Left lung (tissue), 10 donors: ENCODE results near the gene GUK1. TPM values are rescaled to one million over a fixed set of nuclear protein-coding genes. Genes with fewer than 3 reads are reported as not detected.

Experiments
- ATAC-seq: fragments of 200-7000 bp; cut with Tn5 transposase; one replicate; pipeline ENCODE4 v1.9.1; 2020; ENCODE audit warnings: moderate library complexity
- DNase-seq, 4 donors: peaks; one replicate each; pipeline ENCODE4 v3.0.0-alpha.2; 2013 to 2020
- H3K27ac ChIP-seq, 2 donors: fragments of 200-600 bp; sonication (generic) in 1 of 2; one replicate each; pipeline versions ENCODE4 v1.5.0 to v1.8.0; 2020 to 2021
- H3K27me3 ChIP-seq, 2 donors: fragments of 200-600 bp; sonication (generic) in 1 of 2; one replicate each; pipeline versions ENCODE4 v1.5.0 to v1.8.0; 2020 to 2021
- H3K36me3 ChIP-seq, 2 donors: fragments of 200-600 bp; sonication (generic) in 1 of 2; one replicate each; pipeline versions ENCODE4 v1.5.0 to v1.8.0; 2020 to 2021
- H3K4me1 ChIP-seq, 2 donors: fragments of 200-600 bp; one replicate each; pipeline ENCODE4 v1.8.0; 2021
- H3K4me3 ChIP-seq, 2 donors: fragments of 200-600 bp; sonication (generic) in 1 of 2; one replicate each; pipeline versions ENCODE4 v1.5.0 to v1.8.0; 2020 to 2021; ENCODE audit warnings: mild to moderate bottlenecking in 1 of 2
- H3K9me3 ChIP-seq, 2 donors: fragments of 200-600 bp; sonication (generic) in 1 of 2; one replicate each; pipeline versions ENCODE4 v1.5.0 to v1.8.0; 2020 to 2021
- intact Hi-C, 2 donors: fragments of 100-400 bp; cut with DNase I; formaldehyde crosslinking; loops; one replicate each; pipeline versions ENCODE4 v1.11.2 to v1.14.2; 2022
- polyA plus RNA-seq, 6 donors: library from polyadenylated mRNA; unstranded; fragments of 120-200 nt; gene quantifications; one replicate each; pipeline ENCODE4 v1.2.1, GENCODE V29; 2013; ENCODE audit not compliant: insufficient read length in 6 of 6
- total RNA-seq, 2 donors: library from RNA; stranded (reverse); fragmentation: NEBNext Ultra II Directional; extraction: Animal tissue kit (Norgen Biotek cat#: 25700); gene quantifications; one replicate each; pipeline ENCODE4 v1.2.1, GENCODE V29; 2021
- TF ChIP-seq, protein P1 (sequence below), 2 donors: fragments of 200-600 bp; sonication (generic) in 1 of 2; IDR thresholded peaks; one replicate each; pipeline versions ENCODE4 v1.5.0 to v1.8.0; 2021; ENCODE audit warnings: antibody characterized with exemption in 2 of 2
- donor health status: DM: no; HTN: yes; CAD: no.
- donor health status: DM: no; HTN: no; CAD: no.

The GUK1 gene
- total and polyA plus RNA-seq, 8 donors, result 112 to 221 (median 153) TPM

DNA sequence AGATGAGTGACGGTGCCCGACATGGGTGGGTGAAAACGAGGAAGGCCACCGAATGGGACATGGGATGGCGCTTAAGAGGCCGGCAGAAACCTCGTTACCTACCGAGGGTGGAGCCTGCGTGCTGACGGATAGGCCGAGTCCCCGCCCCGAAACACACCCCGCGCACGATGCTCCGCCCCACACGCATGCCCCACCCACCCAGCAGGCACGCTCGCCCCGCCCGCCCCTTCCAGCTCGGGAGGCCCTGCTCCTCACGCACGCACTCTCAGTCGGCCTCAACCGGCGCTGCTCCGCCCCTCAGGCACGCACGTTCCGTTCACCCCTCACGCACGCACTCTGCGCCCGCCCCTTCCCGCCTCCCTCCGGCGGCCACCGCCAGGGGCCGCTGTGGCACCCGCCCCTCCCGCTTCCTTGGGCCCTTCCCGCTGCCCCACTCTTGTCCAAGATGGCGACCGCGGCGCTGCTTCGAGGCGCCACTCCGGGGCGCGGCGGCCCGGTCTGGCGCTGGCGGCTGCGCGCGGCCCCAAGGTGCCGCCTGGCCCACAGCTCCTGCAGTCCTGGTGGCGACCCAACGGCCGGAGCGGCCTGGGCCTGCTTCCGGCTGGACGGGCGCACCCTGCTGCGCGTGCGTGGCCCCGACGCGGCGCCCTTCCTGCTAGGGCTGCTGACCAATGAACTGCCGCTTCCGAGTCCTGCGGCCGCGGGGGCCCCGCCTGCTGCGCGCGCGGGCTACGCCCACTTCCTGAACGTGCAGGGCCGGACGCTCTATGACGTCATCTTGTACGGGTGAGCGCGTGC is 25.5 kb downstream of the GUK1 start, which contains the start of gene IBA57:
Gene IBA57, plus strand, starts transcription at position 433 of the 798 bp plus-strand sequence. Its CDS starts 13 bp downstream, at position 446.
- Histone ChIP-seq H3K27me3 (peaks cover 0 to 27% of the 10 kb centered on the region in 2 donors), H3K9me3 (no peaks in the 10 kb centered on the region), H3K4me1 (peaks cover 17 to 34% of the 10 kb centered on the region in 2 donors), H3K27ac (peak within 1 kb of the TSS; percentile 92 to 99), H3K4me3 (peak within 1 kb of the TSS; percentile 75 to 77), H3K36me3 (no peaks in the 10 kb centered on the region)
- peak; percentile 99 to 100 (median 99) for DNase-seq
- intact Hi-C loops, result no loop called here
- ATAC-seq, result peak; percentile 89
- TF ChIP-seq, protein P1, sequence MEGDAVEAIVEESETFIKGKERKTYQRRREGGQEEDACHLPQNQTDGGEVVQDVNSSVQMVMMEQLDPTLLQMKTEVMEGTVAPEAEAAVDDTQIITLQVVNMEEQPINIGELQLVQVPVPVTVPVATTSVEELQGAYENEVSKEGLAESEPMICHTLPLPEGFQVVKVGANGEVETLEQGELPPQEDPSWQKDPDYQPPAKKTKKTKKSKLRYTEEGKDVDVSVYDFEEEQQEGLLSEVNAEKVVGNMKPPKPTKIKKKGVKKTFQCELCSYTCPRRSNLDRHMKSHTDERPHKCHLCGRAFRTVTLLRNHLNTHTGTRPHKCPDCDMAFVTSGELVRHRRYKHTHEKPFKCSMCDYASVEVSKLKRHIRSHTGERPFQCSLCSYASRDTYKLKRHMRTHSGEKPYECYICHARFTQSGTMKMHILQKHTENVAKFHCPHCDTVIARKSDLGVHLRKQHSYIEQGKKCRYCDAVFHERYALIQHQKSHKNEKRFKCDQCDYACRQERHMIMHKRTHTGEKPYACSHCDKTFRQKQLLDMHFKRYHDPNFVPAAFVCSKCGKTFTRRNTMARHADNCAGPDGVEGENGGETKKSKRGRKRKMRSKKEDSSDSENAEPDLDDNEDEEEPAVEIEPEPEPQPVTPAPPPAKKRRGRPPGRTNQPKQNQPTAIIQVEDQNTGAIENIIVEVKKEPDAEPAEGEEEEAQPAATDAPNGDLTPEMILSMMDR (IDR thresholded peaks at IDR 0.05), result peak; percentile 88 to 94

DNA sequence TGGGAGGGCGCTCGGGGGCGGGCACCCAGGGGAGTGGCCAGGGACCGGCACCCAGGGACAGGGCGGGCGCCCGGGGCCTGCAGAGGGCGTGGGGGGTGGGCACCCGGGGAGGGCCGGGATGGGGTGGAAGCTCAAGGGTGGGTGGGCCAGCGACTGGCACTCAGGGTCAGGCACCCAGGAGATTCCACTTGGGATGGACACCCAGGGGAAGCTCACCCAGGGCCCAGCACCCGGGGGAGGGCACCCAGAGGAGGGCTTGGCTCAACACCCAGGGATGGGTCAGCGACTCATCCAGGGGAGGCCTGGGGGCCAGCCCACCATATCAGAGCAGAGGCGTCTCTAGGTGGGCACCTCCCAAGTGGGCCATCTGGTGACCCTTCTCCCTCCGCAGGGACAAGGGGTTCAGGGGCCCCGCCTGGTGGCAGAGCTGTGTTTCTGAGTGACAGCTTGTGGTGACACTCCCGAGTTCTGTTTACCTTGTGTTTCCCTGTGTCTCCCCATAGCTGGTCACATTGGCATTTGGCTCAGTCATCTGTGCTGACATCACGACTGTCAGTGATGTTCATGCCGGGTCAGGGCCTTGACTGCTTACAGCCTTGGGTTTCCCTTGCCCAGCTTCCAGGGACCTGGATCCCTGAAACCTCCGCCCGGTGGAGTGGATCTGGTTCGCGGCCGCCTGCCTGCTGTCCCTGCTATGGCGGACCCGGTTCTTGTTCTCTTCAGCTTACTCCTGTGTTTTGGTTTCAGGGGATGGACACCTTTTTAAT is 26.3 kb downstream of the GUK1 start:
- peak; percentile 42 to 80 (median 76) for DNase-seq
- TF ChIP-seq, protein P1 (IDR thresholded peaks at IDR 0.05), result peak in 1 of 2 donors; percentile 11
- peak; percentile 24 for ATAC-seq
- Histone ChIP-seq H3K36me3 (no peaks in the 10 kb centered on the region), H3K4me1 (peaks cover 17 to 34% of the 10 kb centered on the region in 2 donors), H3K27ac (peak overlapping the region; percentile 92 to 99), H3K27me3 (peaks cover 0 to 23% of the 10 kb centered on the region in 2 donors), H3K4me3 (peak overlapping the region; percentile 75 to 77), H3K9me3 (no peaks in the 10 kb centered on the region)
- intact Hi-C loops, result no loop called here

DNA sequence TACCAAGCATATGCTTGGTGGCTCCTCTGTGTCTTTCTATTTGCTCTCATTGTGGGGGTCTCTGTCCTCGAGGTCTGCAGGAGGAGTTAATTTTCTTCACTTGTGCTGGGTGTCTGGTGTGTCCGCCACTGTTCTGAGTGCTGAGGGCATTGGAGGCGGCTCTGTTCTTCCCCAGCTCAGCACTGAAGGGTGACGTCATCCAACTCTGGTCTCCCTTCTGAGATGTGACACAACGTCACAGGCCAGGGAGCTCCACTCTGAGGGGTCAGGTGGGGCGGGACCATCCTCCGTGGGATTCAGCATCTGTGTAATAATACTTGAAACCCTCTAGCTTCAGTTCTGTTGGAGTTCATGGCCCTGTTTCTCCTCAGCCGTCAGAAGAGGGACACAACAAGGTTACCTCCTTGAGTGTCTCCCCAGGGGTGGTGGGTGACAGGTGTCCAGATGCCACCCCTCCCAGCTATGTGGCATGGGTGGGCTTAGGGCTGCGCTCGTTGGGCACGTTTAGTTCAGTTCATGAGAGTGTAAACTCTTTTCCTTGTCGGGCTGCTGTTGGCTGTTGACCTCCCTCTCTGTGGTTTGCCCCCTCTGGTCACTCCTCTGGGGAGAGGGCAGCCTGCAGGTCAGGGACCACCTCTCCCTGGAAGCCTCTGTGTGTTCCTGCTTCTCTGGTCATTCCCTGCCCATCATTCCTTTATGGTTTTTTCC is 28.6 kb downstream of the GUK1 start:
- peaks cover 11 to 19% of the 10 kb centered on the region in 2 donors for H3K4me1 ChIP-seq
- intact Hi-C loops, result no loop called here
- no peak overlapping the region for H3K27ac ChIP-seq
- TF ChIP-seq, protein P1 (IDR thresholded peaks at IDR 0.05), result no peak
- H3K9me3 ChIP-seq, result no peaks in the 10 kb centered on the region
- DNase-seq (no peak), ATAC-seq (no peak)
- H3K4me3 ChIP-seq, result no peak overlapping the region
- H3K36me3 ChIP-seq, result no peaks in the 10 kb centered on the region
- H3K27me3 ChIP-seq, result no peaks in the 10 kb centered on the region

DNA sequence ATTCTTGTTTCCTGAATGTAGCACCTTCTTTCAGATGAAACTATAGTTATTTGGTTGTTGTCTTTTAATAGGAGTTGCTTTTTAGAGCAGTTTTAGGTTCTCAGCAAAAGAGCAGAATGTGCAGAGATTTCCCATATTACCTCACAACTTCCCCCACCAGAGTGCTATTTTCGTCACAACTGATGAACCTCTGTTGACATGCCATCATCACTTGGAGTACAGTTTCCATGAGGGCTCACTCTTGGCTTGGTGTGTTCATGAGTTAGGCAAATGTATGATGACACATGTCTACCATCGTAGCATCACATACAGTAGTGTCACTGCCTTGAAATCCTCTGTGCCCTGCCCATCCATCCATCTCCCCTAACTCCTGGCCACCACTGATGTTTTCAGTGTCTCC is 29.3 kb downstream of the GUK1 start:
- intact Hi-C loops, result no loop called here

More for the DNA sequence above, 29.3 kb downstream of the GUK1 start:
- ATAC-seq (no peak), DNase-seq (no peak)
- Histone ChIP-seq H3K4me3 (no peak overlapping the region), H3K27ac (no peak overlapping the region), H3K9me3 (peaks cover 0 to 2% of the 10 kb centered on the region in 2 donors), H3K36me3 (no peaks in the 10 kb centered on the region), H3K27me3 (no peaks in the 10 kb centered on the region), H3K4me1 (peaks cover 11 to 16% of the 10 kb centered on the region in 2 donors)
- TF ChIP-seq, protein P1 (IDR thresholded peaks at IDR 0.05), result no peak
